ENCODE data around the gene NTM.

Gene NTM

DNA sequence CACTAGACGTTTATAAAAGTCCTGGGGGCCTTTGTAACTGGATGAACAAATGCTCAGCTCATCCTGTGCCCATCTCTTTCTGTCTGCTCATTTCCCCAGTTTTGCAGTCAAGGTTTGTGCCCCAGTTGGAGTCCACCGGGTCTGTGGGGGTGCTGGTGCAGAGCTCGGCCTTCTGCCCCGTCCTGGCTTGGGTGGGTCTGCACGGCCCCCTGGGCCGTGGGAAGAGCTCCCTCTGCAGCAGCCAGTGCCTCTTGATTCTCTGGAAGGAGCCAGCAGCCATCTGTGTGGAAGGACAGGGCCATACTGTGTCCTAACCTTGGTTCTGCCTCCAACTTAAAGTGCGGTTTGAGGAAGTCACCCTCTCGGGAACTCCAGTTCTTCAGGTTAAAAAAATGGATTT lies 140.2 kb downstream of the NTM start:
- Histone ChIP-seq H4K20me1 (ENCODE audit: insufficient read depth, low read length) (no peaks in the 10 kb centered on the region), H3K27me3 (ENCODE audit: low read depth, low read length) (peaks cover 24% of the 10 kb centered on the region), H3K4me2 (ENCODE audit: low read length) (no peak overlapping the region), H3K9me3 (ENCODE audit: insufficient read depth, low read length) (no peaks in the 10 kb centered on the region), H3K27ac (ENCODE audit: low read length) (no peak overlapping the region), H3K79me2 (ENCODE audit: low read length) (no peaks in the 10 kb centered on the region), H3K9ac (ENCODE audit: low read length) (no peak overlapping the region), H3K36me3 (replicated peaks; ENCODE audit: low read depth, low read length) (no peaks in the 10 kb centered on the region), H2AFZ (ENCODE audit: low read depth, low read length) (no peak overlapping the region), H3K4me1 (ENCODE audit: low read length) (peaks cover 5% of the 10 kb centered on the region; the same call in 1 of the 2 replicates), H3K4me3 (ENCODE audit: low read length) (no peak overlapping the region)
- TF ChIP-seq, protein P1, sequence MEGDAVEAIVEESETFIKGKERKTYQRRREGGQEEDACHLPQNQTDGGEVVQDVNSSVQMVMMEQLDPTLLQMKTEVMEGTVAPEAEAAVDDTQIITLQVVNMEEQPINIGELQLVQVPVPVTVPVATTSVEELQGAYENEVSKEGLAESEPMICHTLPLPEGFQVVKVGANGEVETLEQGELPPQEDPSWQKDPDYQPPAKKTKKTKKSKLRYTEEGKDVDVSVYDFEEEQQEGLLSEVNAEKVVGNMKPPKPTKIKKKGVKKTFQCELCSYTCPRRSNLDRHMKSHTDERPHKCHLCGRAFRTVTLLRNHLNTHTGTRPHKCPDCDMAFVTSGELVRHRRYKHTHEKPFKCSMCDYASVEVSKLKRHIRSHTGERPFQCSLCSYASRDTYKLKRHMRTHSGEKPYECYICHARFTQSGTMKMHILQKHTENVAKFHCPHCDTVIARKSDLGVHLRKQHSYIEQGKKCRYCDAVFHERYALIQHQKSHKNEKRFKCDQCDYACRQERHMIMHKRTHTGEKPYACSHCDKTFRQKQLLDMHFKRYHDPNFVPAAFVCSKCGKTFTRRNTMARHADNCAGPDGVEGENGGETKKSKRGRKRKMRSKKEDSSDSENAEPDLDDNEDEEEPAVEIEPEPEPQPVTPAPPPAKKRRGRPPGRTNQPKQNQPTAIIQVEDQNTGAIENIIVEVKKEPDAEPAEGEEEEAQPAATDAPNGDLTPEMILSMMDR (IDR thresholded peaks at IDR 0.05; ENCODE audit: low read depth, low read length), result no peak
- no peak for TF ChIP-seq EZH2phosphoT487 (IDR thresholded peaks at IDR 0.05; ENCODE audit: low read depth)

DNA sequence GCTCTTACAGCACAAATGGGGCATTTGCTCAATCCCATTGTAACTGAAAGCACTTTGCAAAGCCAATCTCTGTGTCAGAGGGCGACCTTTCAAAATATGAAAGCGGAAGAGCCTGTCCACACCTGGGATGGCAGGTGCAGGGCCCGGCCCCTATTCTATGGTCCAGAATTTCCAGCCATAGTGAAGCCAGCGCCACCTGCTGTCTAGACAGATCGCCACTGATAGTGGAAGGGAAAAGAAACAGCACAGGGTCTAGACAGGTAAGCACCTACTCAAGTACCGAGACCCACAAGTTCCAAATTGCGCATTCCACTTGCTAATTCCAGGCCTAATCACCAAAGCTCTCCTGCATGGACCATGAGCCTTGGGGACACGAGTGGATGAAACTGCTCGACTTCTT lies 141.4 kb downstream of the NTM start:
- no peak overlapping the region for H3K4me3 ChIP-seq (ENCODE audit: low read length)
- H3K36me3 ChIP-seq (replicated peaks; ENCODE audit: low read depth, low read length), result no peaks in the 10 kb centered on the region
- no peak overlapping the region for H3K9ac ChIP-seq (ENCODE audit: low read length)
- no peak overlapping the region for H2AFZ ChIP-seq (ENCODE audit: low read depth, low read length)
- peak overlapping the region; percentile 35 for H3K4me2 ChIP-seq (ENCODE audit: low read length)
- H3K27me3 ChIP-seq (ENCODE audit: low read depth, low read length), result peaks cover 32% of the 10 kb centered on the region
- no peaks in the 10 kb centered on the region for H3K79me2 ChIP-seq (ENCODE audit: low read length)
- no peaks in the 10 kb centered on the region for H3K9me3 ChIP-seq (ENCODE audit: insufficient read depth, low read length)
- H3K4me1 ChIP-seq (ENCODE audit: low read length), result peaks cover 5% of the 10 kb centered on the region; the same call in 1 of the 2 replicates
- H3K27ac ChIP-seq (ENCODE audit: low read length), result no peak overlapping the region
- no peaks in the 10 kb centered on the region for H4K20me1 ChIP-seq (ENCODE audit: insufficient read depth, low read length)
- TF ChIP-seq EZH2phosphoT487 (IDR thresholded peaks at IDR 0.05; ENCODE audit: low read depth), result no peak
- TF ChIP-seq, protein P1 (IDR thresholded peaks at IDR 0.05; ENCODE audit: low read depth, low read length), result peak; percentile 79

DNA sequence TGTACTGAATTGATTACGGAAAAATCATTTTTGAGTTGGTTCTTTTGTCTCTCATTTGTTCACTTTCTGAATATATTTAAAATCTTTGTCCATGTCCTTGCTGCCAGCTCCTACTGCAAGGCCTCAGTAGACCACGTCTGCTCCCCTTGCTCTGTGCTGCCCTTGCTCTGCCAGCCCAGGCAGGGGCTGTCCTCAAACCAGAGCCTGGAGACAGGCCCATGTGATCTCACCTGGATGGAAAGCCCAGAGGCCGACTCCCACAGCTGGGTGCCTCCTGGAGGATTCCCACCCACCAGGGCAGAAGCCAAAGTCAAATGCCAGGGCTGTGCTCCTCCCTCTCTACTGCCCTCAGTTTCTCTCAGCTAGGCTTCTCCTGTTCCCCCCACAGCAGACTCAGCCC lies 141.8 kb downstream of the NTM start:
- Histone ChIP-seq H3K4me1 (ENCODE audit: low read length) (peaks cover 5% of the 10 kb centered on the region; the same call in 1 of the 2 replicates), H2AFZ (ENCODE audit: low read depth, low read length) (no peak overlapping the region), H3K9me3 (ENCODE audit: insufficient read depth, low read length) (no peaks in the 10 kb centered on the region), H3K79me2 (ENCODE audit: low read length) (no peaks in the 10 kb centered on the region), H3K4me2 (ENCODE audit: low read length) (no peak overlapping the region), H4K20me1 (ENCODE audit: insufficient read depth, low read length) (no peaks in the 10 kb centered on the region), H3K27me3 (ENCODE audit: low read depth, low read length) (peaks cover 36% of the 10 kb centered on the region), H3K9ac (ENCODE audit: low read length) (no peak overlapping the region), H3K36me3 (replicated peaks; ENCODE audit: low read depth, low read length) (no peaks in the 10 kb centered on the region), H3K27ac (ENCODE audit: low read length) (no peak overlapping the region), H3K4me3 (ENCODE audit: low read length) (no peak overlapping the region)
- no peak for TF ChIP-seq EZH2phosphoT487 (IDR thresholded peaks at IDR 0.05; ENCODE audit: low read depth)

DNA sequence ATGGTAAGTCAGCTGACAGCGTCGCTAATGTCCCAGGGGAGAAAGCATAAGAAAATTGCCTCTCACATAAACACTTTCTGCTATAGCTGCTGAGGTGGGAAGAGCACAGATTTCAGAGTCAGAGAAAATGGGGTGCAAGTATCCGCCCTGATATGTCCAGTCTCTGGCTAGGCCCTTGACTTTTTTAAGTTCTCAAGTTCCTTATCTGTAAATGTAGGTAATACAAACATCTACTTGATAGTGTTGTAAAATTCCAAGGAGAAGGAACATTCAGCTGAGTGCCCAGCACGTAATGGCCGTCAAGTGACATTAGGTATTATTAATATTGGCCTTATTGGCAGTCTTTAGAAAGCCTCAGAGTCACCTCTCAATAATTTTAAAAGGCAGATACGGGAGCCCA lies 143.6 kb downstream of the NTM start:
- Histone ChIP-seq H3K27me3 (ENCODE audit: low read depth, low read length) (peaks cover 54% of the 10 kb centered on the region), H3K27ac (ENCODE audit: low read length) (no peak overlapping the region)

More for the DNA sequence above, 143.6 kb downstream of the NTM start:
- no peak overlapping the region for H3K4me2 ChIP-seq (ENCODE audit: low read length)
- H3K36me3 ChIP-seq (replicated peaks; ENCODE audit: low read depth, low read length), result no peaks in the 10 kb centered on the region
- H2AFZ ChIP-seq (ENCODE audit: low read depth, low read length), result no peak overlapping the region
- no peak for TF ChIP-seq EZH2phosphoT487 (IDR thresholded peaks at IDR 0.05; ENCODE audit: low read depth)
- TF ChIP-seq, protein P1 (IDR thresholded peaks at IDR 0.05; ENCODE audit: low read depth, low read length), result no peak
- no peaks in the 10 kb centered on the region for H4K20me1 ChIP-seq (ENCODE audit: insufficient read depth, low read length)
- no peaks in the 10 kb centered on the region for H3K79me2 ChIP-seq (ENCODE audit: low read length)
- no peaks in the 10 kb centered on the region for H3K9me3 ChIP-seq (ENCODE audit: insufficient read depth, low read length)
- H3K4me3 ChIP-seq (ENCODE audit: low read length), result no peak overlapping the region
- H3K4me1 ChIP-seq (ENCODE audit: low read length), result peaks cover 5% of the 10 kb centered on the region; the same call in 1 of the 2 replicates
- no peak overlapping the region for H3K9ac ChIP-seq (ENCODE audit: low read length)

Measured in OCI-LY3 (cell line).